GM19455 (cell line): Measurements from ENCODE around the gene RASA3.

Source experiments
- ATAC-seq: cut with Tn5 transposase; IDR thresholded peaks from one replicate; pipeline ENCODE4 v1.9.1; 2021; ENCODE audit not compliant: unreplicated experiment

RASA3 gene

DNA sequence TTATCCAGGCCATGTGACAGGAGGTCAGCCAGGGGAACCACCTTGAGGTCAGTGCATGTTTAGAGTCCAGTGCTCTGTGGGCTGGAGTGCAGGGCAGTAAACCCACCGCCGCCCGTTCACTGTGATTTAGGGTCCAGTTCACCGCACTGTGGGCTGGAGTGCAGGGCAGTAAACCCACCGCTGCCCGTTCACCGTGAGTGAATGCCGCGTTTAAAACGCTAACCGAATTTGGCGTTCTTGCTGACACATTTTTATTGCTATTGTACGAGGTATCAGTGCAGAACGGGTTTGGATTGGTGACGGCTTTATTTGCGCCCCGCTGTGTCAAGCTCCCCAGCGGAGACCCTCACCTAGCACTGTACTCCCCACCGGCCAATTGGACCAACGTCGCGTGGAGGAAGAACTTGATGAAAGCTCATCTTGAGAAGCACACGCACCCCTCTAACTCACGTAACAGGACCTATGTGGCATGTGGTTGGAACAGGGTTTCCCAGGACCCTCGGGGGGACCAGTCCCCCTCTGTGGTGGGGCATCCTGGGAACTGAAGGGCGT, 186.5 kb downstream of the RASA3 start:
- ATAC-seq, result no peak

DNA sequence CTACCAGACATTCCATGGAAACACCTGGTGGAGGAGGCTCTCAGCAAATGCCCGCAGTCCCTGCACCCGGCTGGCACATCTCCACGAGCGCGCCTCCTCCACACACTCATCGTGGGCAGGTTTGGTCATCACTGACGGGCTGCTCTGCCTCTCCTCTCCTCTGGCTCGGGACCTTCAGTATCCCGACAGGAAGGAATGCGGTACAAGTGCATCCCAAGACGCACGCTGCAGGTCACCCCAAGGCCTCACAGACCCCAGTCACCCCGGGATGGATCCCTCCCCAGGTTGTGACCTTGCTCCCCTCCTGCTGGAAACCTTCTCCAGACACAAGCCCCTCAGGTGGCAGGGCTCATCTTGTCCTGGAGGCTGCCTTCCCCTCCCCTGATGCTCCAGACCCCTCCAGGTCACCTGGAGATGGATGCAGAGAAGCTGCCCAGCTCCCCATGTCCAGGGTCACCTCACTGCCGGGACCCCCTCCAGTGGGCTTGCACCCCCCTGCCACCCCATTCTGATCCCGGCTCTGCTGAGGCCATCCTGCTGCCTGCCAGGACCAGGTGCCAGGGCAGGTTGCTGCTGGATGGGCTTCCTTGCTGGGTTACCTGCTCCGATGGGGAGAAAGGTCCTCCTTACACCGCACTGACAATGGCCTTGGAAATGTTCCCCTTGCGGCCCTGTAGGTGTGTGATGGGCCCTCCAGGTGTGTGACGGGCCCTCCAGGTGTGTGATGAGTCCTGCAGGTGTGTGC, 188.4 kb downstream of the RASA3 start:
- ATAC-seq, result no peak

DNA sequence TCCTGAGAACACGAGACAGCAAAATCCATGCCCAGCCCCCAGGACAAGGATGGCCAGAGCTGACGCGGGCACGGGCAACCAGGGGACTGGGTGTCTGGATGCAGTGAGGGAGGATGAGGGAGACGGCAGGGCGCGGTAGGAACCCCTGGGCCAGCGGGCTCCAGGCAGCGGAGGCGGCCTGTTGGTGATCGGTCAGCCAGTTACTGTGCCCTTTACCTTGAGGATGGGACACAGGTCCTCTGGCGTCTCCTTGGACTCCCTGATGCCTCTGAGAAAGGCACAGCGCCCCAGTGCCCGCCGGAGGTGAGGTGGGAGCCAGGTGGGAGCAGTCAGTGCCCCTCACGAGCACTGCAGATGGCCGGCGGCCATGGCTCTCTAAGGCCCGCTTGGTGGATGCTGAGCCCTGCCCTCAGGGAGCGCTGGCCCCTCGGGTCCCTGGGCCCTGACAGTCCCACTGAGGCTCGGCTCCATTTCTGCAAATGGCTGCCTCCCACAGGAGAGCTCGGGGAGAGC, 189.8 kb downstream of the RASA3 start:
- no peak for ATAC-seq

DNA sequence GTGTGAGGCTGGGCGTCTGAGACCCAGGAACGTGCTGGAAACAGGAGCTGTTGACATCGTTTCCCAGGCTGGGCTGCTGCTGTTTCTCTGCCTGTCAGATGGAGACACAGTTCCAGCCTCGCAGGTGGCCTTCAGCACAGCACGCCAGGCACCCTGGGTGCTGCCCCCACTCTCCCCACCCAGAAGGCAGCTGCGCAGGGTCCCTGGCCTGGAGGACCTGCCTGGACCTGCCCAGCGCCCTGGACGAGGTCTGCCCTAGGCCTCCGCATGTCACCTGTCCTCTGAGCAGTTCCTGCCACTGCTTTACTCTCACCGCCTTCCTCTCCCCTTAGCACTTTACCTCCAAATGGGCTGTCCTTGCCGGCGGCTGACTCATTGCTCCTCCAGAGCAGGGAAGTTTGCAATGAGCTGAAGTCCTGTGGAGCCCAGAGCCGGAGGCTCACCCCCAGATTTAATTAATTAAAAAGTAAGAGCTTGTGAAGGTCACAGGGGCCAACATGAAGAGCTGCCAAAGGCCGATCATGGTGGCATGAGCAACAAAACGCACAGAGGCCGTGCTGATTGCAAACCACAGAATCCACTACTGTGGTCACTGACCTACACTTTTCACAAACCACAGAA, 190.7 kb downstream of the RASA3 start:
- ATAC-seq, result no peak

DNA sequence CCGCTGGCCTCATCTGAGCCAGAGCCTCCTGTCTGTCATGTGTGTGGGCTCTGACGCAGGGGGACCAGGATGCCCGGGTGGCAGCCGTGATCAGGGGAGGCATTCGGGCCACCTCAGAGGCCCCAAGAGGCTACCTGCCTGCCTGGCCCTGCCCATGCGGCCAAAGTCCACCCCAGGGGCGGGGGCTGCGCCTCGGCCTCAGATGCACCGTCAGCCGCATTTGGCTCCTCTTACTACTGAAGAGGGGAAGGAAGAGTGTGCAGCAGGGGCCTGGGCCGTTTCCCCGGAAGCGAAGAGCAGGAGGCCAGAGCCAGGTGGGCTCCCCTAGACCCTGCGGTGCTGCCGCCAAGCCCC, 192.5 kb downstream of the RASA3 start:
- ATAC-seq, result no peak

DNA sequence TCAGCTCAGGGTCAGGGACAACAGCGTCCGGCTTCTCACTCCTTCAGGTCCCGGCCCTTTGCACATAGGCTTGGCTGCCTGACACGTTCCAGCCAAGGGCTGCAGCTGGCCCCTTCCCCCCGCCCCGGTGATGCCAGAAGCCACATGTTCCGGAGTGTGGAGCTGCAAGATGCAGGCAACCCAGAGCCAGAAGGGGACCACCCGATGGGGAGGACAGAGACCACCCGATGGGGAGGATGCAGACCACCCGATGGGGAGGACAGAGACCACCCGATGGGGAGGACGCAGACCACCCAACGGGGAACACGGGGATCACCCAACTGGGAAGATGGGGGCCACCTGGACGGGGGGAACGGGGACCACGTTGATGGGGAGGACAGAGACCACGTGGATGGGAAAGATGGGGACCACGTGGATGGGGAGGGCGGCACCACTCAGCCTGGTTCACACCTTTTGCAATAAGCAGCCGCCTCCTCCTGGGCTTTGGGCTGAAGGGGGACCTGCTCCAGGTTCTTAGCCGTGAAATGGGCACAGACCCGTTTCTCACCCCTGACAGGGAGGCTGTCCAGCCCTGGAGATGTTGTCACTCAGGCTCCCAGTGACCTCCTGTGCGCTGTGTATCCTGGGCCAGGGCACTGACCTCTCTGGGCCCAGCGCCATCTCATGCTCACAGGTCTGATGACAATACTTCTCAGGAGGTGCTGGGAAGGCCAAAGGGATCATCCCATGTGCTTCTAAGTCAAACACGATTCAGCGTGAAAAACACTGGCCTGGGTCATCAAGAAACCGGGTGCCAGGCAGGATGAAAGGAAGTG, 193.1 kb downstream of the RASA3 start:
- ATAC-seq, result no peak

DNA sequence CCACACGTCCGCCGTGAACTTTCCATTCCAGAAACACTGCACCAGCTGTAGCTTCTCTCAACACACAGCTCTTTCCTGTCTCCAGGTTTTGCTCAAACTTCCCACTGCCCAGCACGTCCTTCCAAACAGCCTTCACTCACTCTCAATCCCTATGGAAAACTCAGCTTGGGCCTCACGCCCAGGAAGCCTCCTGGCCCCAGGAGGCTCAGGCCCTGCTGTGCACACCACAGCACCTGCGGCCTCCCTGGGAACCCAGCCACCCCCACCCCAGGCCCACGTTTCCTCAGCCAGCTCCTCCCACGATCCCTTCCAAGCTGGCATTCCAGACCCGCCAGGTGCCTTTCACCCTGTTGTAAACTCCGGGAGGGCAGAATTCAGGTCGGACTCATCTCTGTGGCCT, 193.7 kb downstream of the RASA3 start:
- ATAC-seq, result no peak

DNA sequence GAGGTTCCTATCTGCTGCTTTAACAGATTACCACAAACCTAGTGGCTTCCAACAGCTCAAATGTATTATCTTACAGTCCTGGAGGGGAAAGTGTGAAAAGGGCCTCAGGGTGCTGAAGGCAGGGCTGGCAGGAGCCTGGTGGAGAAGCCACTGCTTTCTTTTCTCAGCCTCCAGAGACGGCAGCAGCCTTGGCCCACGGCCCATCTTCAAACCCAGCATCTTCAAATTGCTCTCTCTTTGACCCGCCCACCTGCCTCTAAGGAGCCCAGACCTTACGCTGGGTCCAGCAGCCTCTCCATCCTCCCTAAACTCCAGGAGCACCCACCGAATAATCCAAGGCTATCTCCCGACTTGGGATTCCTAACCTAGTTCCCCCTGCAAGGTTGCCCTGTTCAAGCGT, 194.2 kb downstream of the RASA3 start:
- ATAC-seq, result no peak

DNA sequence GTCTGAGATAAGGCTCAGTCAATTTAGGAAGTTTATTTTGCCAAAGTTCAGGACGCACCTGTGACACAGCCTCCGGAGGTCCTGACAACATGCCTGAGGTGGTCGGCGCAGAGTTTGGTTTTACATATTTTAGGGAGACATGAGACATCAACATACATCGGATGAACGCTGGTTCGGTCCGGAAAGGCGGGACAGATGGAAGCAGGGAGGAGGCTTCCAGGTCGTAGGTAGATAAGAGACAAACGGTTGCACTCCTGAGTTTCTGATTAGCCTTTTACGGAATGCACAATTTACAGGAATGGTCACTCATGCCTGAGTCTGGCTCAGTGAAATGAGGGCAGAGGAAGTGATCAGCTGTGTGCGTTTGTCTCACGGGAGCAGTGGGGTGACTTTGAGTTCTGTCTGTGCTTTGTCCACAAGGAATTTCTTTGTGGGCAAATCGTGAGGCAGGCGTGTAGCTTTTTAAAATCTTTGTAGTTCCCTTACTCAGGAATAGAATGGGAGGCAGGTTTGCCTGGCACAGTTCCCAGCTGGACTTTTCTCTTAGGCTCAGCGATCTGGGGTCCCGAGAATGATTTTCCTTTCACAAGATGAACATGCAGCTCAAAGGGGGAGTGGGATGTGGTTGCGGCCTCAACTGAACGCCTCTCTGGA, 194.8 kb downstream of the RASA3 start:
- no peak for ATAC-seq

DNA sequence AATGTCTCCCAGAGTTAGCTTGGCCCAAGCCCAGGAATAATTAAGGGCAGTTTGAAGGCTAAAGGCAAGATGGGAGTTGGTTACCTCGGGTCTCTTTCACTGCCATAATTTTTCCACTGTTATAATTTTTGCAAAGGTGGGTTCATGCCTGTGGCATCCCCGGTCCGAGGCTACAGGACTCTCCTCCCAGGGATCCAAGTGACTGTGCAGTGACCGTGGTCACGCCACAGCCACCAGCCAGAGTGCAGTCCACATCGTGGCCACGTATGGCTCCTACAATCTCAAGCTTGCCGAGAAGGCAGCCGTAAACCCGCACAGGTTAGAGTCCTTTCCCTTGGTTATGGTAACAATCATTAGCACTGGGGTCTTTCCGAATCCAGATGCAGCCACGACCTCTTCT, 195.3 kb downstream of the RASA3 start:
- ATAC-seq, result no peak

DNA sequence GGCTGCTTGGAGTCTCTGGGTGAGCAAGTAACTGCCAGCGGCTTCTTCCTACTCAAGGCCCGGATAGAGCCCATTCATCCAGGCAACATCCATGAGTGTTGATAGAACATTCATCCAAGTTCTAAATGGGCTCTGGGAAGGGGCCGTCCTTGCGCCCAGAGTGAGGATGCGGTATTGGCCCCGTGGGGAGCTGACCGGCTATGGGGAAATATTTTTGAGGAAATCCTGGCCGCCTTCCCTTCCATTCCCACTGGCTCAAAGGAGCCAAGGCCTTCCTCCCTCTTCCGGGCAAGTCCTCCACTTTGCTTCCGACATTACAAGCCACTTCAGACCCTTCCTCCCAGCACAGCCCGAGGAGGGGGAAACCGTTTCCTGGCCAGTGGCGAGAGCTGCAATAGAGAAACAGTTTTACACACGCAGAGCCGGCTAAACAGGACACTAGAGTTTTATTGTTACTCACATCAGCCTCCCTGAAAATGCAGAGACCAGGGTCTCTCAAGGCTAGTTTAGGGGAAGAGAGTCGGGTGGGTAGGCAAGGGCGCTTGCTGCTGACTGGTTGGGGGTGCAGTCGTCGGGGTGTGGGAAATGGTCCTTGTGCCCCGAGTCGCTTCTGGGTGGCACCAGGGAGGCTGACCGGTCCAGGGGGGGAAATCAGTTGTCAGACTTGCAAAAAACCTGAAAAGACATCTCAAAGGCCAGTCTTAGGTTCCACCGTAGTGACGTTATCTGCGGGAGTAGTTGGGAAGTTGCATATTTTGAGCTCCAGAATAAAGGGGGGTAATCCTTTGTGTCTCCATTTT, 196.1 kb downstream of the RASA3 start:
- ATAC-seq, result no peak

DNA sequence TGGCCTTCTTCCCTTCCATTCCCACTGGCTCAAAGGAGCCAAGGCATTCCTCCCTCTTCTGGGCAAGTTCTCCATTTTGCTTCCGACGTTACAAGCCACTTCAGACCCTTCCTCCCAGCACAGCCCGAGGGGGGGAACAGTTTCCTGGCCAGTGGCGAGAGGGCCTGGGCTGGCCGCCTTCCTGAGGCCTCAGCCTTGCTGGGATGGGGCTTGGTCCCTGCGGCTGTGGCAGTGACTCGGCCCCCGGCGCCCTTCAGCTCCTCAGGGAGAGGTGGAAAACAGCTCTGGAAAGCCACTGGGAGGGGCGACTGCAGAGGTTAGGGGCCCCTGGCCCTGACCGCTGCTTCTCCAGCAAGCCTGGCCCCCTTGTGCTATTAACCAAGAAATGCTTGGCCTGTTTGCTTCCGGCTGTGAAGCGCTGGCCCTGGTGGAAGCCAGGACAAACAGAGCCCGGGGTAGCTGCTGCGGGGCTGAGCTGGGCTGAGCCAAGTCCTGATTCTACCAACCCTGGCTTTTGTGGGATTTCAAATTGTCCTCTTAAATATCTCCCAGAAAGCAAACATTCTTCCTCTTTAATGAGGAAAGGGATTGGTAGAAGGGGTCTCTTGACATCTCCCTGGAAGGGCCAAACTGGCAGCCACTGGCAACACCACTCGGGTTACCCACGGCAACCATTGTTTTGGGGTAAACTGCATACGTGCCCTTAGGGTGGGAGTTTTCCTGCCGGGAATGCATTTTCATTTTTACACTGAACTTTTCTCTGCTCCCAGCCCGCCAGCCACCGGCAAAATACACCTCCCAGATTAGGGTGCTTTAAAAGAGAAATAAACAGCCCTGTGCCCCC, 197.2 kb downstream of the RASA3 start:
- ATAC-seq, result no peak

DNA sequence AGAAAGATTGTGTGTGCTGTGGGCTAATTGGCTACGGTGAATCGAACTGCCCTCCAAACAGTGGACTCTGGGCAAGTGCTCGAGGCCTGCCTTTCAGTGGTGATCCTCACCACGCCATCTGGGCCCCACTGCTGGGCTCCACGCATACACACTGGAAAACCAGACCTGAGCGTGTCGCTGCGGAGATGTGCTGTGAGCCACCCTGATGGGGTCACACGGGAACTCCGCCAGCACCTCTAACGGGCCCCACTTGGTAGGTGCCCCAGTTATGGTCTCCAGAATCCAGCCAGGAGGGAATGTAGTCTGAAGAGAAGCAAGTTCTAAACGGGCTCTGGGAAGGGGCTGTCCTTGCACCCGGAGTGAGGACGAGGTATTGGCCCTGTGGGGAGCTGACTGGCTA, 197.8 kb downstream of the RASA3 start:
- ATAC-seq, result no peak

DNA sequence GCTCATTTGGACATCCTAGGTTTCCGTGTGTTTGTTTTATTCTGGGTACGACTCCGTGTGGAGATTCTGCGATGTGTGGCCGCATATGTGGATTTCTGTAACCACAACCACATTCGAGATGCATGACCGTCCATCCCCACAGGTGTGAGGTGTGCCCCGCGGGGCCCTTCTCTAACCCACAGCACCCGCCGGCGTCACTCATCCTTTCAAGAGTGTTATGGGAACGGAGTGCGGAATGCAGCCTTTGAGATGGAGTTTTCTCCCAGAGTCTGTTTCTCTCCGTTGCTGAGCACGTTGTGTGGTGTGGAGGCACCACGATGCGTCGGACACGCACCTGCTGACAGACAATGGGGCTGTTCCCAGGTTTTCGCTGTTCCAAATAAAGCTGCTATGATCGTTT, 198.5 kb downstream of the RASA3 start:
- ATAC-seq, result no peak

DNA sequence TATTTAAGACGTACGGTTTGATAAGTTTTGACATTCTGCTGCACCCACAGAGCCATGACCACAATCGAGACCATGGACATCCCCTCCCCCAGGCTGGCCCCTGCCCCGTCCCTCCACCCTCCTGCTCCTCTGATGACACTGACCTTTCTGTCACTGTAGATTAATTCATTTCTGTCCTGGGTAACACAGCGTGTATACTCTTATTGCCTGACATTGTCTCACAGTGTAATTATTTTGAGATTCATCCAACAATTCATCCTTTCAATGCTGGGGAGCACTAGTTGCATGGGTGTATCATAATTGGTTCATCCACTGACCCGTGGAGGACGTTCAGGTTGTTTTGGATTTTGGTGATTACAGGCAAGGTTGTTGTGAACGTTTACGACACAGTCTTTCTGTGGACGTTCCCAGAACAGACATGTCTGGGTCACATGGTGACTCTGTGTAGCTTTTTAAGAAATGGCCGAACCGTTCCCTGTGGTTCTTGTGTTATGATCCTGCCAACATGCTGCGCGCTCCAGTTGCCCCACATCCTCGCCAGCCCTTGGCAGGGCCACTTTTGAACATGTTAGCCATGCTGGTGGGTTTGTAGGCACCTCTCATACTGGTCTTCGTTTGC, 200.5 kb downstream of the RASA3 start:
- no peak for ATAC-seq

DNA sequence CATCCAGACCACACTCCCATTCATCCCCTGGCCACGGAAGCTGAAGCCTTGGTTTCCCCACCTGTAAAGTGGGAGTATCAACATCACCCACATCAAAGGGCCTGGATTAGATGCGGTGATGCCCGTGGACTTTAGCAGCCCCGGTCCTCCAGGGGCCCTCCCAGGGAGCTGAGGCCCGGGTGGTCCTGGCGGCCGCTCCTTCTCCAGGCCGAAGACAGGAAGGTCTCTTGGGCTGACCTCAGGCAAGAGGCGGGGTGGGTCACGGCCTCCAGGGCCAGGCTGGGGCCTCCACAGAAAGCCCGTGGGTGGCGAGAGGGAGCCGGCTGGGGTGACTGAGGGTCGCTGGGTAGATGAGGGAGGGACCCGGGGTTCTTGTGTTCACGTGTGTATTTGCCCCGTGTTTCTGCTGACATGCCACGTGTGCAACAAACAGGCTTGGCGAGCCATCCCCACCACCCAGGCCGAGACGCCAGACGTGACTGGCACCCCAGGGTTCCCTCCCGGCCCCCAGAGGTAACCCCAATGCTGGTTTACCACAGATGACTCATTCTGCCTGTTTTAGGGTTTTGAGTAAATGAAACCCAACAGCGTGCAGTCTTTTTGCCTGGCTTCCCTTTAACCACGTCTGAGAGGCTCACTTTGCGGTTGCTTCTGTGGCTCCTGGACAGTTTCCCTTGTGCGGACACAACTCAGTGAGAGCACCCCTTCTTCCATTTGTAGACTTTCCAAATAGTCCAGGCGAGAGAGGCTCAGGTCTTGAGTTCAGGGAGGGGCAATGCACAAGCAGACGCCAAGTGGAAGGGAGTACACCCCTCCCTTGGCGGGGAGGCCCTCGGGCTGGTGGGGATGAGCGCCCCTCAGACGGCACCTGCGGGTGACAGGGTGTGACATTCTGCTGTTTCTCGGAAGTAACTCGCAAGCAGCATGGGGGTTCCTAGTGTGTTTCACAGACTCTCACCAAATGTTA, 201.5 kb downstream of the RASA3 start:
- ATAC-seq, result no peak

DNA sequence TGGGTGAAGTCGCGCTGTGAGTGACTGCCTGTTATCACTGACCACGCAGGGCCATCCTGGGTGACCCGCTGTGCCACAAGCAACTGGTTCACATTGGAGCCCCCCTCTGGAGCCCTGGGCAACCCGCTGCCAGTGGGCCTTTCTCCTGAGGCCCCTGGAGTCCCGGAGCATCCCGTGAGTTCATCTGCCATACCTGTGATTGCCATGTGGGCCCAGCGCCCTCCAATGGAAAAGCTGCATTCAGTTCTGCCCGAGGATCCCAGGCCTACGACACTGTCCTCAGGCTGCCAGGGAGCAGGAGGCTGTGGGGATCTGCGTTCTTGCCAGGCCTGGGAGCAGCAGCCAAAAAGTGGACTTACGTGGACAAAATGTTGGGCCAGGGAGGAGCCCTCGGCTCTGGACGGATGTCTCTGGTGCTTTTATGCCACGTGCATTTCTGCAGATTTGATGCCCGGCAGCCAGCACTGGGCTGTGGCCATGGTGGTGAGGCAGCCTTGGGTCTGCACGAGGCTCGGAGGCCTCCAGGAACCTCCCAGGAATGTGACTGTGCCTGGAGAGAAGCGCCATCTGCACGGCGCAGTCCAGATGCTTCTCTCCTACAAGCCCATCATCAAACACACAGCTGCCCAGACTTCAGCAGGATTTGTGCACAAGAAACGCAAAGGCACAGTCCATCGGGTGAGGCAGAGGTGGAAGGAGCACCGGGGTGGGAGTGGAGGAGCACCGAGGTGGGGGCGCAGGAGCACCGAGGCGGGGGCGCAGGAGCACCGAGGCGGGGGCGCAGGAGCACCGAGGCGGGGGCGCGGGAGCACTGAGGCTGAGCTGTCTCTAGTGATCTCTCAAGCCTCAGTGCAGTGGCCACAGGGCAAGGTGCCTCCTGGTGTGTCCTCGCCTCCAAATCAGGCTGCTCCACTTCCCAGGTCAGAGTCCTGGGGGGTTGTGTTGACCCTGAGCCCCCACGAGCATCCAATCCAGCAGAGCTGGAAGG, 202.5 kb downstream of the RASA3 start:
- no peak for ATAC-seq
